HG03159 (cell line): ENCODE results near the gene LY6G5B.

Experiments
- ATAC-seq: cut with Tn5 transposase; IDR thresholded peaks from one replicate; pipeline ENCODE4 v1.9.1; 2021; ENCODE audit warnings: mild to moderate bottlenecking, moderate library complexity; ENCODE audit not compliant: unreplicated experiment

Gene LY6G5B

GRCh38 chr6:31662124-31662723, 7.6 kb upstream of the LY6G5B start:
- no peak for ATAC-seq

GRCh38 chr6:31663126-31663960, 6.4 kb upstream of the LY6G5B start:
- ATAC-seq: no peak

GRCh38 chr6:31663961-31664789, 5.6 kb upstream of the LY6G5B start:
- no peak for ATAC-seq

GRCh38 chr6:31664790-31665500, 4.8 kb upstream of the LY6G5B start, which contains the start of gene GPANK1:
Gene GPANK1, minus strand, starts transcription at chr6:31664997. Its CDS starts 519 bp downstream, at chr6:31664478.
- ATAC-seq: peak; percentile 29

DNA sequence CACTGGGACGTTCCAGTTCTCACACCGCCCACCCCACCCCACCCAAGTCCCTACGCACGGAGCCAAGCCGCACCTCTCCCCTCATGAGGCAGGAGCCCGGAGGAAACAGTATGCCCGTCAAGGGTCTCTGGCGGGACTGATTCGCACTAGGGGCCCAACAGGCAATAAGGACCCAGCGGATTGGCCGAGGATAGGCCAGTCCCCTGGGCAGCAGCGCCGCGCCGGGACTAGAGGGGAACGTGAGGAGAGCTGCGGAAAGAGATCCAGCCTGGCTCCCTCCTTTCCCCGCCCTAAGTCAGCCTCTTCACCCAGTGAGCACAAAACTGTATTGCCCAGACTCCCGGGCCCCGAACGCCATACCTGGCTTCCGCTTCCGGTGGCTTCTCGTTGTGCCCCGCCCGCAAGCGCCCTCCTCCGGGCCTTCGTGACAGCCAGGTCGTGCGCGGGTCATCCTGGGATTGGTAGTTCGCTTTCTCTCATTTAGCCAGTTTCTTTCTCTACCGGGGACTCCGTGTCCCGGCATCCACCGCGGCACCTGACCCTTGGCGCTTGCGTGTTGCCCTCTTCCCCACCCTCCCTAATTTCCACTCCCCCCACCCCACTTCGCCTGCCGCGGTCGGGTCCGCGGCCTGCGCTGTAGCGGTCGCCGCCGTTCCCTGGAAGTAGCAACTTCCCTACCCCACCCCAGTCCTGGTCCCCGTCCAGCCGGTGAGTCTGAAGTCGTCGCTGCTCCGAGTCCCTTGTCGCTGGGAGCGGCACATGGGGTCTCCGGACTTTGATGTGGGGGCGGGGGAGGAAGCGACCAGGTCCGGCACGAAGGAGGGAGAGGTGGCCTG, 4.1 kb upstream of the LY6G5B start, which contains the start of gene CSNK2B:
Gene CSNK2B (plus strand): TSS at position 580 of the 836 bp plus-strand sequence. CDS start 752 bp downstream, outside the sequence.
- ATAC-seq: peak; percentile 70

GRCh38 chr6:31666337-31666965, 3.3 kb upstream of the LY6G5B start:
- ATAC-seq: no peak

GRCh38 chr6:31676322-31676903, 6.6 kb downstream of the LY6G5B start:
- ATAC-seq: no peak

DNA sequence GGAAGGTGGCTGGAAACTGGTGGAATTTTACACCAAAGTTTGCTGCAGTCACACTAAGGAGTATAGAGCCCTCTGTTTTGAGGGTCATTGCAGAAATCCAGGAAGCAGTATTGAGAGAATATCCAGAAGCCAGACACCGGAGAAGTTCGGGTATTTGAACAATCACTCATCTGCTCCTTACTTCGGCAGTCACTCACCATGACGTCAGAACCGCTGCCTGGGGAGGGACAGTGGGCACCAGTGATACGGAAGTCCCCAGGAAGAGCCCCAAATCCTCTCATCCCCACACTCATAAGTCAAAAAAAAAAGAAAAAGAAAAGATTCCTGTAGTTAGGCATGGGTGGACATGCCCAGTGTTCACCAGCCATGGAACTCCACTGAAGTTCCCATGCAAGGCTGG, 7.1 kb downstream of the LY6G5B start:
- no peak for ATAC-seq

DNA sequence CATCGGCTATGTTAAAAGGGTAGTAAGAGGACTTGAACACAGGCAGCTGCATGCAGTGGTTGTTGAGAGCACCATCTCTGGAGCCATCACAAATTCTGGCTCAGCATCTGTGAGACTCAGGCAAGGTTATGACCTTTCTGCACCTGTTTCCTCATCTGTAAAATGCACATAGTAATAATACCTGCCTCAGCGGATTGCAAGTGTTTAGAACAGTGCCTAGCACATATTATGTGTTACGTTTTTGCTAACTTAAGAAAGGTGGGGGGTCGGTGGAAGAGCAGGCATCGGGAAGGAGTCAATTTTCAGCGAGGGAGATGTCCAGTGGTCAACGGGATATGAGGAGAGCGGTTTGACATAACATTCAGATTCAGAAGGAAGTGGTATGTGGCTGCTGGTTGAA, 8.2 kb downstream of the LY6G5B start:
- ATAC-seq: no peak

GRCh38 chr6:31680226-31681134, 10.7 kb downstream of the LY6G5B start, which contains the start of gene LY6G5C:
Gene LY6G5C, minus strand, starts transcription at chr6:31681067. Its CDS starts 694 bp downstream, at chr6:31680373.
- no peak for ATAC-seq

DNA sequence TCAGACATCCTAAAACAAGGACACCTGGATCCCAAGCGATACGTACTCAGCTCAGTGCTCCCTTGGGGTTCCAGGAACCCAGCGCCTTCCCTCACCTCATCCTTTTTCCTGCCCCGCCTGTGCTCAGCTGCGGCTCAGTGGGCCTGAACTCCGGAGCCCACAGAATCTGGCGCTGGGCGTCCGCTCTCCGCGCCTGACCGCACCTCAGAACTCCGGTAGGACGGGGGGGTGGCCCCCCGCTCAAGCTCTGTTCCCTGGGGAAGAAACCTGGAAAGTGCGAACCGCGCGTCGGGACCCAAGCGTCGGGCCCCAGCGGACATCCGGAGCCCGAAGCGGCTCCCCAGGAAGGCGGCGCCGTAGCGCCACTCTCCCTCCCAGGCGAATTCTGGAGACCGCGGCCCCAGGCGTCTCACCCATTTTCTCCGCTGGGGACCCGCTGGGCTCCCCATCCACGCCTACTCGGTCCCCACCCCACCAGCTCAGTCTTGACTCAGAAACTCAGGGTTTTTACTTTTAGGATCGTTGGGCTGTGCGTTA, 11.4 kb downstream of the LY6G5B start:
- no peak for ATAC-seq

GRCh38 chr6:31683591-31683990, 13.8 kb downstream of the LY6G5B start:
- ATAC-seq: no peak

GRCh38 chr6:31686483-31686882, 16.7 kb downstream of the LY6G5B start:
- ATAC-seq: no peak

GRCh38 chr6:31687321-31687720, 17.5 kb downstream of the LY6G5B start:
- ATAC-seq: no peak

DNA sequence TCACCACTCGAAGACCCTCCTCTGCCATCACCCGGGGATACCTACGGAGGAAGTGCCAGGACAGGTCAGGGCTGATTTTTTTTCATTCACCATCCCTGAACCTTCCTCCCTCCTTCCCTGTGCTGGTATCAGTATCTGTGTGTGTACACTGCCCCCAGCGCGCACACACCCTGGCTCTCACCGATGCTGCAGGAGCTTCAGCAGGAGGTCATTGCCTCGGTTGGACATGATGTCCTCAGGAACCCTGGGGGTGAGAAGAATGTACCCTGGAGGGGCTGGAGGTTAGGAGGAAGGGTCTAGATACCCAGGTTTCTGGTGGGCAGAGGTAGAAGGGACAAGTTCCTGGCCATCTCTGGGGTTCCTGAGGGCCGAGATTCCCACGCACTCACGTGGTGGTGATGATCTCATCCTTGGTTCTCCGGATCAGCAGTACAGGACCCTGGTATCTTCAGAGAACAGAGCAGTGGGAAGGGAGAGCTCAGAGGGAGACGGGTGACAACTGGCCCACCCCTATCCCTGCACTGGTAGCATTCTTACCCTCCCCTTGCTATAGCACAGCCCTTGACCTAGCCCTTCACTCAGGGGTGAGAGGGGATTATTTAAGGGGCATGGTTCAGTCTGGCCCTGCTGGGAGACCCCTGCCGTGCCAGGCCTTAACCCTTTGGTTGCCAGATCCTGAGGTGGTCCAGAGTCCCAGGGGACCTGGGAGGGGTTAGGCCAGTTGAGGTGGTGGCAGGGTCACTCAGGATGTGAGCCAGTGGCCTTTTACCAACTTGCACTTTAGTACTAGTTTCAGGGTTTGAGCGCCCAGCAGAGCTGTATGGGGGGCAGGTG, 18.3 kb downstream of the LY6G5B start:
- ATAC-seq: no peak

GRCh38 chr6:31689249-31690110, 19.7 kb downstream of the LY6G5B start:
- no peak for ATAC-seq
